HG03378 (cell line): ENCODE results near the gene AGPAT4.
"Not testable (repeated sequence)": the region's sequence is repeated elsewhere in the genome, so short reads cannot be mapped to it uniquely, and the experiment has no call there.

Source experiments
- ATAC-seq: cut with Tn5 transposase; IDR thresholded peaks from one replicate; pipeline ENCODE4 v1.9.1; 2021; ENCODE audit warnings: mild to moderate bottlenecking, moderate library complexity; ENCODE audit not compliant: unreplicated experiment

The AGPAT4 gene

GRCh38 chr6:161230339-161230738 is 43.5 kb downstream of the AGPAT4 start:
- ATAC-seq = no peak

DNA sequence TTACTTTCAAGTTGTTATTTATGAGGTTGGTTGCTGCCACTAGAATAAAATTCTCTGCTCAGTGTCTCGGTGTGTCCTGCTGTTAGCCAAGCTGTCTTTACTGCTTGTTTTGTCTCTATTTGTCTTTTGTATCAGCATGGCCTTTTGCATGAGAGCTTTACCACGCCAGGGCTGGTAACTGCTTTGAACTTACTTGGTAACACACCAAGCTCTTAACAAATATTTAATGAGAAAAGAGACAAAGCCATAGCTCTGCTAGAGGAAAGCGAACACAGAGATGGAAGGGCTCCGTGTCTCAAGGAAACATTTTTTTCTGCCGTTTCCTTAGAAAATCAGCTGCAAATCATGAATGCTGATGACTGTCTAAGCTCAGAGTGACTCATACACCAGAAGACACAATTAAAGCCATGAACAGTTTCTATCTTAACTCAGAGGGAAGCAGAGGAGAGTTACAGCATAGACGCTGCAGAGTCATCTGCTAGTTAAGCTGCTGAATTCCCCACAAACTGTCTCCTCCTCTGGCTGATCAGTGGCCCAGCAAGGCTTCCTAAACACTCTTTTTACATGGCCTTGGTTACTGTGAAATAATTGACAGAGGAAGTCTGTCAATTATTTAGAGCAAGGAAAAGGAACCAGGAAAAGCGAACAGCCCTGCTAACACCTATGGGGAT is 44.8 kb downstream of the AGPAT4 start:
- peak; percentile 80 for ATAC-seq

- ATAC-seq = no peak
Measured at GRCh38 chr6:161228096-161228495, 45.8 kb downstream of the AGPAT4 start.

DNA sequence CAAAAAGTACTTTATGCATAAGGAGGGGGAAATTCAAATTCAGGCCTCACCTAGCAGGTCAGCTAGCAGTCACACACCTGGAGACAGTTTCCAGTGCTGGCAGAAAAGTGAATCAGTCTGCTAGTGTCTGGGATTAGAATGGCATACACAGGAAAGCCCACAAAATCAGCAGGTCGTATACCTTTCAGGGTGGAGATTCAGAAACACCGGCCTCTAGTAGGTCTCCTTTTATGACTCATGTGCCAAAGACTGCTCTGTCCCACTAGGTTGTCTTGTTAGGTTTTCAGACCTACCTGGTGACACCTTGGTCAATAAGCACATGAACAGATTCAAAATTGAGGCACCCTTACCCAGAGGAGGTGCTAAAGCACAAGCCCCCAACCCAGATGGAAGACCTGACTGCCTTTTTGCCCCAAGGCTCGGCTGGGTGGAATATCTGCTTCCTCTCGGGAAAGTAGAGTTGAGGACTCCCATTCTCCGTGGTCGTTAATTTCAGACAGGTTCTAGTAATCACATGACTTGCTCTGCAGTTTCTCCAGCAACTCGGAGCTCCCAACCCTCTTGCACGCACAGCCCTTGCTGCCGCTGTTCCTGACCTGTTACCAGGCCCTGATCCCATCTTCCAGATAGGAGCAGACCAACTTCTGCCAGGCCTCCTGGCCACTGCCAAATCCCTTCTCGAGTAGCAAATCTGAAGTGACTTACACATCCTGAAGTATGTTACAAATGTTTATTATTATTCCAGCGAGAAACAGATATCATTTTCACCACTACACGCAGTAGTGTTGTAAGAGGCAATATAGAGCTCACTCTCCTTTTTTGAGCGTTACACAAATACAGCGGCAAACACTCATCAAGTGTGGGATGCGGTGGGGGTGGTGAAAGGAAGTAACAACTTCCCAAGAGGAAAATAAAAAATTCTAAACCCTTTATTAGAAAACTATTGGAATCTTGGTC is 46.6 kb downstream of the AGPAT4 start:
- ATAC-seq = no peak

DNA sequence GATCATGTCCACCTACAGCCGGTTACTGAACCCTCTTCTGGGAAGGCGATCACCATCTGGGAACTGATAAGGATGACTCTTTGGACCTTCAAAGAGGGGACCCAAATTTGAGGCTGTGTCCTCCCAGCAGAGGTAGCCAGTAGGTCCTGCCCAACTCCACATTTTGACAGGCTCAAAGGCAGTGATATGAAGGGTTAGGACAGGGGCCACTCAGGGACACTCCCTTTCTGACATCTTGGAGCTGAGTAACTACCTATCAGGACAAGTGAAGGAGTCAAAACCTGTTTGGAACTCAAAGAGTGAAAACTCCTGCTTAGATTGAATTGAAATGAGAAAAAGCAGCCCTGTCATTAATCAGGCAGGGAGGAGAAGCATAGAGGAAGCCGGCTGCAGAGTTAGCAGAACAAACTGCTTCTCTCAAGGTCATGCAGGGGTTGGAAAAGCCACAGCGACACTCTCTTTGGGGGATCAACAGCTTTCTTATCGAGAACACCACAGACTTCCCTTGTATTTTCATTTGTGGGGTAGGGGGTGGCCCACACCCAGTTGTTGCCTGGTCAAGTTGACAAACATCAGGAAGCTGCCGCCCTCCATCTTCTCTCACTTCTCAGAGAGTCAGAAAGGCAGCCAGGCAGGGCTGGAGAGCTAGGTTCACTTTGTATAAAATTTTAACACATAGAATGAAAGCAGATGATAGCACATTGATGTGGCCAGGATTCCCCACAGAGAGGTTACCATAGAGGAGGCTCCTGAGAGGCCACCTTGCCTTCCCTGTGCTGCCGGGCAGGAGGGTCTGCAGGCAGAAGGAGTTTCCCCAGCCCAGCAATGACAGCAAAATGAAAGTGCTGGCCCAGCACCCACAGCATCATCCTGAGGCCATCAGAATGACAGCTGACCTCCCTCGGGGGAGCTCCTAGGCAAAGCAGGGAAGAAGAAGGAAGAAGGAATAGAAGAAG is 47.6 kb downstream of the AGPAT4 start:
- no peak for ATAC-seq

DNA sequence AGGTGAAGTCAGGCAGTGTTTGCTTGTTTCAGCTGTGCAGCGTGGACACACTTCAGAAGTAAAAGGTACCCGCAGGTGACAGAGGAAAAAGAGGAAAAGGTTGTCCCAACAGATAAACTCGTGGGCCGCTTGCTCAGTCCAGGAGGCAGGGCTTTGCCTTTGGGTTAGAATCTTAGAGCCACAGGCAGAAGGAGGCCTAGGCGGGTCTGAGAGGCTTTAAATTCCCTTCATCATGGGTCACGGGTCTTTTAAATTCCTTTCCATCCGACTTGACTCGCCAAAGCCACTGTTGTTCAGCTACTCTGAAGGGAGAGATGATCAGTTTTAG is 48.2 kb downstream of the AGPAT4 start:
- ATAC-seq = no peak

- ATAC-seq = not testable (repeated sequence)
Measured at GRCh38 chr6:161224951-161225680, 48.7 kb downstream of the AGPAT4 start.

- ATAC-seq = no peak
Measured at GRCh38 chr6:161223646-161224045, 50.2 kb downstream of the AGPAT4 start.

GRCh38 chr6:161222706-161223234 is 51.1 kb downstream of the AGPAT4 start:
- ATAC-seq = no peak

DNA sequence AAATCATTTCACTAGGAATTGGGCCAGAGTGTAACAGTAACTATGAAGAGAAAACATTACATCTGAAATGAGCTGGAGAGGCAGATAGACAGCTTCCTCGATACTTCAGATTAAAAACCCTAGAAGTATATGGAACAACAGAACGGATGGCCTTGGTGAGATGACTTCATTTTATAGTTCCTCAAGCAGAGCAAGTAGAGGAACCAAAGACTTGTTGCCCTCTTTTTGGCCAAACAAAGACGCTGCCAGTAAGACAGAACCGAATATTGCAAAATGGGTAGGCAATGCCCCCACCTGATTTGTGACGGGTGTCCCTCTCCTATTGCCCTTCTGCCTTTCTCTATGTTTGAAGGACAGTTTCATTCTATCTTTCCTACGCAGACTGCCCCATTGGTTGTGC is 53.5 kb downstream of the AGPAT4 start:
- ATAC-seq = no peak

DNA sequence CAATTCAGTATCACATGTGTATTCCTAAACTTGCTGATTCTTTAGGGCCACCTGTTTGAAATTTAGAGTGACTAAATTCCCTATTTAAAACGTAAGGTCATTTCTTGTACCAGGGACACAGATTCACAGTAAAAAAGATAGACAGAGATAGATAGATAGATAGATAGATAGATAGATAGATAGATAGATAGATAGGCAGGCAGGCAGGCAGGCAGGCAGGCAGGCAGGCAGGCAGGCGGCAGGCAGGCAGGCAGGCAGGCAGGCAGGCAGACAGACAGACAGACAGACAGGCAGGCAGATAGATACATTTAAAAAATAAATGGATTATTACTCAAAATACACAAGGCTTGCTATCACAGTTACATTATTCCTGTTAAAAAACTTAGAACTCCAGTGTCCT is 54.2 kb downstream of the AGPAT4 start:
- ATAC-seq = no peak

GRCh38 chr6:161218222-161218621 is 55.6 kb downstream of the AGPAT4 start:
- ATAC-seq = no peak

DNA sequence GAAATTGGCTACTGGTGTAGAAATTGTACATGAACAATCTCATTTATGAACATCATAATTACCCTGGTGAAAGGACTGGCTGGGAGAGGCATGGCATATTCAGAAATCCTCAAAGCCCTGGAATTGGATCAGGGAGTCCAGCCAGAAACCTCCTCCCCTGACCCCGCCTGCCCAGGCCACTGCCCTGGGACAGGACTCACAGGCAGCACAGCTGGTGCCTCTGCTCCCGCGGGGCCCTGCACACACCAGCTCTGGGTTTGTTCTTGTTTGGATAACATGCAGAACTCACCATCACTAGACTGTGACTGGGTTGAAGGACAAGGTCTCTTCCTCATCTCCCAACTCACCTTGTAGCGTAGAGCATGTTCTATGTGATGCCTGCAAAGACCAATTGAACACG is 56.2 kb downstream of the AGPAT4 start:
- ATAC-seq = no peak

- no peak for ATAC-seq
Measured at GRCh38 chr6:161216616-161217205, 57.1 kb downstream of the AGPAT4 start.

- ATAC-seq = no peak
Measured at GRCh38 chr6:161215876-161216615, 57.8 kb downstream of the AGPAT4 start.

DNA sequence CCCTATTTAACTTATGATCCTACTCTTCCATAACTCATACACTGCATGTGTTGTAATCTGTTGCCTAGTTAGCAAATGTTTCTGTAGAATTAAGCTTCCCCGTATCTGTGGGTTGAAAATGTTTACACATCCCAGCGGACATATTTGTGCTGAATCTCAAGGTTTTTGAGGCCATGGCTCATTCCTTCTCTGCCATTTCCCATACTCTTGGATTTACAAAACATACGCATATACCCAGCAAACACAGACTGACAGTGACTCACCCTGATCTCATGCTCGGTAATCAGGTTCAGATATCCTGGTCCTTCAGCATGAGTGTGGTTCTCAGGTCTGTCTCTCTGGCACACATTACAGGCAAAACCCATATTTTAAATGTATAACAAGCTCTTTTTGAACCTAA is 58.7 kb downstream of the AGPAT4 start:
- no peak for ATAC-seq

GRCh38 chr6:161214722-161215121 is 59.1 kb downstream of the AGPAT4 start:
- ATAC-seq = no peak

DNA sequence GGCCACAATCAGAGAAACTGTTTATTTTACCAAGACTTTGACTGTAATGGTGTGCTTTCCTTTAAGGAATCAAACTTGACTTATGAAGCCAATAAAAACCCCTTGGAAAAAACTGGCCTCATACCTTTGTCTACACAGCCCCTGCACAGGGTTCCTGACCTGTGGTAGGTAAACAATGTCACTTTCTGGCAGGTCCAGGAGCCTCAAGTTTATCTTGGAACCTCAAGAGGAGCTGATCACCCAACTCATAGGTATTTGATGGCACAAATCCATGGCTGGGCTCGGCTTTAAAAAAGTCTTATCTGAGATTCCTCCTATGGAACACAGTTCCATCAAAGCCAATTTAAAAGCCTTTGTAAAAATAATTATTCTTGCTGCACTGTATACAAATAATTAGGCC is 61.0 kb downstream of the AGPAT4 start:
- ATAC-seq = no peak

GRCh38 chr6:161211380-161212035 is 62.4 kb downstream of the AGPAT4 start:
- no peak for ATAC-seq
